Measurements from ENCODE around the gene SNTB2.
"Not testable (repeated sequence)": the region's sequence is repeated elsewhere in the genome, so short reads cannot be mapped to it uniquely, and the experiment has no call there.

SNTB2 gene

DNA sequence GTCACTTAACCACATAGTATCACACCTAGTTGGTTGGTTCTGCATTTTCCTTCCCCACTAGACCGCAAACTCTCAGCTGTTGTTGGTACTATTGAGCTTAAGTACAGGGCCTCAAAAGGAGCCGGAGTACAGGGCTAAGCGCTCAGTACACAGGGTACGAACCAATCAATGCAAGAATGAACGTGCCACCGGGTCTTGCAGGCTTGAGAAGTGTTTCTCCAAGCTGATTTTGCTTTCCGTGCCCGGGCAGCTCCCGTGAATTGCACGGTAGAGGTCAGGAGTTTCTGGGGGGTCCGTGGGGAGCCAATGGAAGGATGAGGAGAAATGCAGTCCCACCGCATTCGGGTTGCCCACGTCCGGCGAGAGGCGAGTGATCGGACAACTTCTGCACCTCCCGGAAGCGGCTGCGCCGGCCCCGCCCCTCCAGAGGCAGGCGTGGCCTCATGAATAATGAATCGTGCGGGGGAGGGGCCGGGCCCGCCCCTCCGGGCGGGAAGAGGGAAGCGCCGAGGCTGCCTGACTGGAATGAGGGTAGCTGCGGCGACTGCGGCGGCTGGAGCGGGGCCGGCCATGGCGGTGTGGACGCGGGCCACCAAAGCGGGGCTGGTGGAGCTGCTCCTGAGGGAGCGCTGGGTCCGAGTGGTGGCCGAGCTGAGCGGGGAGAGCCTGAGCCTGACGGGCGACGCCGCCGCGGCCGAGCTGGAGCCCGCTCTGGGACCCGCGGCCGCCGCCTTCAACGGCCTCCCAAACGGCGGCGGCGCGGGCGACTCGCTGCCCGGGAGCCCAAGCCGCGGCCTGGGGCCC, at the start of gene SNTB2:
SNTB2 (plus strand) TSS at position 523 of the 804 bp plus-strand sequence; CDS start at position 526, 3 bp downstream.
- DNase-seq, result peak; percentile 85

DNA sequence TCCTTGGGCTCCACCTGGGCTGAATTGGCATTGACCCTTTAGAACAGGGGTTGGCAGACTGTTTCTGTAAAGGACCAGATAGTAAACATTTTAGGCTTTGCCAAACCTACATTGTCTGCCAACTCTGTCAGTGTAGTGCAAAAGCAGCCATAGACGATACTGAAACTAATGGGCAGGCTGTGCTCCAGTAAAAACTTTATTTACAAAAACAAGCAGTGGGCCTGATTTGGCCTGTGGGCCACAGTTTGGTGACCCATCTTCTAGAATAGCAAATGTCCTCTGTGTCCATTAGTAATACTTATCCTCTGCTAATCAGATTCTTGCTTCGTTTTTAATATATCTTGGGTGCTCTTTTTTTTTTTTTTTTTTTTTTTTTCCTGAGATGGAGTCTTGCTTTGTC, 48.4 kb upstream of the SNTB2 start:
- no peak for DNase-seq

- not testable (repeated sequence) for DNase-seq
Measured at GRCh38 chr16:69139464-69139863, 47.5 kb upstream of the SNTB2 start.

DNA sequence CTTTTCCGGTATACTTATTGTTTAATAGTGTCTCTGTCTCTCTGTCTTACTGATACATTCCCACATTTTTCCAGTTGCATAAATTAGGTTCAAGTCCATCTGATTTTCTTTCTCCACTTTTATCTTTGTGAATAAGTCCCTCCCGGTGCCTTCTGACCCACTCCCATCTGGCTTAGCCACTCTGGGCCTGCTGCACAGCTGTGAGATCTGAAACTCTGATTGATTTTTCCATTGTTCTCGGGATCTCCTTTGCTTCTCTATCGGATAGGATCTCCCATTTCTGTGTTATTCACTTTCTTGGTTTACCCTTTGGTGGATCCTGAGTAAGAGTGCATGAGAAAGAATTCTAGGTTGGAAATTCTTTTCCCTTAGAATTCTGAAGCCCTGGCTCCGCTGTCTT, 46.0 kb upstream of the SNTB2 start:
- no peak for DNase-seq

- DNase-seq, result no peak
Measured at GRCh38 chr16:69141936-69142335, 45.0 kb upstream of the SNTB2 start.

DNA sequence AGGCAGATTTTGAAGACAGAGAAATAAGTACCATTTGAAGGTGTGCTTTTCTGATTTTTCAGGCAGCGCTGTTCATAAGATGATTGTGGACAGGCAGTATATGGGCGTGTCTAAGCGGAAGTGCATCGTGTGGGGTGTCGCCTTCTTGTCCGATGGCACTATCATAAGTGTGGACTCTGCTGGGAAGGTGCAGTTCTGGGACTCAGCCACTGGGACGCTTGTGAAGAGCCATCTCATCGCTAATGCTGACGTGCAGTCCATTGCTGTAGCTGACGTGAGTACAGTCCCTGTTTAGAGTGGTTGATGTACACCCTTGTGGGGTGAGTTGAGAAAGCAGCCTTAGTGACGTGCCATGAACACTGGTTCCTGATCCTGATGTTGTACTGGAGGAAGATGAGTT, 43.8 kb upstream of the SNTB2 start:
- no peak for DNase-seq

DNA sequence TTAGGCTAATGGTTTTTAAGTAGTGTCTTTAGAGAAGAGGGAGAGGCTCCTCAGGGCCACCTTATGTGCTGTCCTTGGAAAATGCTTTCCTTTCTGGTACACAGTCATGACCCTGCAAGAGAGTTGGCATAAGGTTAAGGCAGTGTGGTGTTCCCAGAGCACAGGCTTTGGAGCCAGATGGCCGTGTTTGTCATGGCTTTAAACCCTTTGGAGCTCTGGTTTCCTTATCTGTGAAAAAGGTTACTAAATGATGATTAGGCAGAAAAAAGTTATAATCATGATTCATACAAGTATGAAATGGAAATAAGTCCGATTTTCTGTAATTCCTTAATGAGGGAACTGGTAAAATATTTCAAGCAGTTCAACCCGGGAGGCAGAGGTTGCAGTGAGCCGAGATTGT, 41.3 kb upstream of the SNTB2 start:
- no peak for DNase-seq

DNA sequence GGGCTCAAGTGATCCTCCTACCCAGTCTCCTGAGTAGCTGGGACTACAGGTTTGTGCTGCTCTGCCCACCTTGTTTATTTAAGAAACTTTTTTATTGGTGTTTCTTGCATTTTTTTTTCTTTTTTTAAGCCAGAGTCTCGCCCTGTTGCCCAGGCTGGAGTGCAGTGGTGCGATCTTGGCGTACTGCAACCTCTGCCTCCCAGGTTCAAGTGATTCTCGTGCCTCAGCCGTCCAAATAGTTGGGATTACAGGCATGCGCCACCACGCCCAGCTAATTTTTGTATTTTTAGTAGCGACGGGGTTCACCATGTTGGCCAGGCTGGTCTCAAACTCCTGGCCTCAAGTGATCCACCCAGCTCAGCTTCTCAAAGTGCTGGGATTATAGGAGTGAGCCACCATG, 37.3 kb upstream of the SNTB2 start:
- not testable (repeated sequence) for DNase-seq

GRCh38 chr16:69150146-69150865, 36.7 kb upstream of the SNTB2 start:
- DNase-seq, result peak; percentile 32

DNA sequence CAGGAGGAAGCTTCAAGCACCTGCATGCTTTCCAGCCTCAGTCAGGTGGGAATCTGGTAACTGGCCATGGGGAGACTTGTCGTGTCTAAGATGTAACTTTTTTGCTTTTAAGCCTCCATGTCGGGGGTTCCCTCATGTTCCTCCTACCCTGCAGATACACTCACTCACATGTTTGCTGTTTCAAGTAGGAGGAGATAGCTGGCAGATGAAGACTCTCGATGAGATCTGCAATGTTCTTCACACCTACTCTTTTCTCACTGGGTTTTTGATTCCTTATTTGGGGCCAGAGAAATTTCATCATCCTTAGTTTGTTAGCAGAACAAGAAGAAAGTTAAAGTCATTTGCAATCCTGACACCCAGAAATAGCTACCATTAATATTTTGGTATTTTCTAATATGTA, 29.8 kb upstream of the SNTB2 start:
- no peak for DNase-seq

DNA sequence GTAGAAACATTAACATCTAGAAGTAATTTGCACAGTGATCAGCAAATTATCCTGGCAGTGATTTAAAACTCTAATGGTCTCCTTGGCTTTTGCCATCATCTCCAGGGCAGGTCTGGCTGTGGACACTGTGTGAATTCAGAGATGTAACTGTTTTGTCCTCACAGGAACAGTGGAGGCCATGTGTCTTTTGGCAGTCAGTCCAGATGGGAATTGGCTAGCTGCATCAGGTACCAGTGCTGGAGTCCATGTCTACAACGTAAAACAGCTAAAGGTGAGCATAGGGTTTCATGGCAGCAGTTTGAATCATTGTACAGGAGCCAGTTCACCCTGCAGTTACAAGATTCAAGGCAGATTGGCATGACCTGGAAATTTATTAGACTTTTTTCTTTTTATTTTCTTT, 26.8 kb upstream of the SNTB2 start:
- DNase-seq, result no peak

DNA sequence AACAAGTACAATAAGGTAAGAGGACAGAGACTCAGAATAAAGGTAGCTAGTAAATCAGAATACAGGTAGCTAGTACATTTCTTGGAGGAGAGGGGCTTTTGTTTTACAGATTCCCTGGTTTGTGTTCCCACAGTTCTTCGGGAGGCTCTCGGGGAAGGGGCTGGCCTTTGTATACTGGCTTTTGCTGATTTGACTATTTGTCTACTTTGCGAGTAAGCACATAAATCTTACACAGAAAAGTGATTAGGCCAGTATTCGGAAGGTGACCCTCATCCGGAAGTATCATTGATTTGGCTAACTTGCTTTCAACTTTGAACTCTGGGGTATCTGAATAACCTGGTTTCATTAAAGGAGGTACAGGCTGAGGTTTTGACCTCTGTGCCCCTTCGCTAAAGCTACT, 21.4 kb upstream of the SNTB2 start:
- no peak for DNase-seq

- DNase-seq, result no peak
Measured at GRCh38 chr16:69166221-69166833, 20.6 kb upstream of the SNTB2 start.

DNA sequence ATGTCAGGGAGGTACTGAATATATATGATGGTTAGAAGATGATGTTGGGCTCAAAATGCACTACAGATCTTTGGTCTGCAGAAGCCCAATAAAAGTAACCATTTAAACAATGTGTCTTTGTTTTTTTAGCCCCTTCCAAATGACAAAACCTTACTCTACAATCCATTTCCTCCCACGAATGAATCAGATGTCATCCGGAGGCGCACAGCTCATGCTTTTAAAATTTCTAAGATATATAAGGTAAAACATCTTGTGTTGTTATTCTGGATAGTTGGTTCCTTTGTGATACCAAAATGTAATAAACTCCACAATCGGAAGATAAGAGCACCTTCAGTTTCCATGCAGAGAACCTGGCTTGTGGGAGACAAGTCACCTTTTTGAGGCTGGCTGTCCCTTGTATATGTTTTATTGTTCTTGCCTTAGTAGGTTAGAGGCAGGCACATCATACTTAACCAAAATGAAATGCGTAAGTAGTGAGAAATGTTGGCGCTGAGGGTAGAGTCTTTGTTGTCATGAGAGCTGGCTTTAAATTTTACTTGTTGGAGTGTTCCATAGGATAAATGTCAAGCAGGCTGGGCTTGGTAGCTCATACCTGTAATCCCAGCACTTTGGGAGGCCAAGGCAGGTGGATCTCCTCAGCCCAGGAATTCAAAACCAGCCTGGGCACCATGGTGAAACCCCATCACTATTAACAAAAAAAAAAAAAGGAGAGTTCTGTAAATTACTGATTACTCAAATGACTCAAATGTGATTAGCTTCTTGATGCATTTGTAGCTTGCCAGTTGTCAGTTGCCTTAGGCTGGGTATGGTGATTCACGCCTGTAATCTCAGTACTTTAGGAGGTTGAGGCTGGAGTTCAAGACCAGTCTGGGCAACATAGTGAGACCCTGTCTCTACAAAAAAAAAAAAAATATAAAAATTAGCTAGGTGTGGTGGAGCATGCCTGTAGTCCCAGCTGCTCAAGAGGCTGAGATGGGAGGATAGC, 19.7 kb upstream of the SNTB2 start:
- no peak for DNase-seq

GRCh38 chr16:69169051-69169450, 17.9 kb upstream of the SNTB2 start:
- no peak for DNase-seq

DNA sequence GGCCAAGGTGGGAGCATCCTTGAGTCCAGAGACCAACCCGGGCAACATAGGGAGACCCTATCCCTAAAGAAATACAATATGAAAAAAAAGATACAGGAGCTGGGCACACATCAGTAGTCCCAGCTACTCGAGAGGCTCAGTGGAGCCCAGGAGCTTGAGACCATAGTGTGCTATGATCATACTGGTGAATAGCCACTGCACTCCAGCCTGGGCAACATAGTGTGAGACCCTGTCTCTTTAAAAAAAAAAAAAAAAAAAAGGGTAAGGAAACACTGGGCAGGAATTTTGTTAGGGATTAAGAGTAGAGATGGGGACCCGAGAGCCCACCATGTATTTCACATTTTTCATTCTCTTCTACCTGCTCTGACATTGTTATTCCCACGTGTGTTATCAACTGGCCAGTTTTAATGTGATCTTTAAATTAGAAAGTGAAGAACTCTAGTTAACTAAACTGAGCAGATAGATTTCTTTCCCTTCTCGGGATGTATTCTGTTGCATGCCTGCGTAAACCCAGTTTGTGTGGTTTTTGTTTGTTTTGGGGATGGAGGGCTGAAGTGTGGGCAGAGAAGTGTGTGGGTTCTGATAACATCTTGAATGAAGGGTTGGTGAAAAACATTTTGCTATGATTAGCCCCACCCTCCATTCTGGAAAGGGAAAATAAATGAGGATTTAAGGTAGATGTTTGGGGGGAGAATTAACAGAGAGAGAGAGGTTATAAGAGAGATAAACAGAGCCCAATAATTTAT, 17.2 kb upstream of the SNTB2 start:
- DNase-seq, result no peak

DNA sequence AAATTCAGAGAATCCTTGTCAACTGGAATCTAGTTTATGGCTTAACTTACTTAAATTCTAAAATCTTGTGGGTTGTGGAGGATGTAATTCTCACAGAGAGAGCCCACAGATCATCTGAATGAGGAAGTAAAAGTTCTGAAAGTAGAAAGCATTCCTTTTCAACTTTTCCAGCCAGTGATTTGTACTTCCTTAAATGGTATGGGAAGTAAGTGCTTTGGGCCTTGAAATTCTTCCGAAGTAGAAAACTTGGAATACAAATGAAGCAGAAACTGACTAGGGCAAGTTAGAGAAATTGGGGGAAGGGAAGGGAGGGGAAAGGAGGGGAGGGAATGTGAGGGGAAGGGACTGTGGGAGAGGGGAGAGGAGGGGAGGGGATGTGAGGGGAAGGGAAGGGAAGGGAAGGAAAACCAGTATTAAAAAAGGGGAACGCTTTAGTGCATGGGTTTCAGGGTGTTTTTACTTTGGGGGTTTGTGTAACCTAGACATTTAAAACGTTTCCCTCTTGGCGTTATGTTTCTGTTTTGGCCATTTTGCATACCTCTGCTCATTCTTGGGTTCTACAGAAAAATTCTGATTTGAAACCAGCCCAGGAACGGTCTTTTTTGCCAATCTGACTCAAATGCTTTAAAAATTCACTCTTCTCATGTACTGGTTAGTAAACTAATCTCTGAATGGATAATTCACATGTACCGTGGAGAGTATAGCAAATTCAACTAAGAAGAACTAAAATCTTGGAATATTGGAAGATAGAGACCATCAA, 15.5 kb upstream of the SNTB2 start:
- DNase-seq, result peak; percentile 32

- DNase-seq, result no peak
Measured at GRCh38 chr16:69176033-69176800, 10.7 kb upstream of the SNTB2 start.

DNA sequence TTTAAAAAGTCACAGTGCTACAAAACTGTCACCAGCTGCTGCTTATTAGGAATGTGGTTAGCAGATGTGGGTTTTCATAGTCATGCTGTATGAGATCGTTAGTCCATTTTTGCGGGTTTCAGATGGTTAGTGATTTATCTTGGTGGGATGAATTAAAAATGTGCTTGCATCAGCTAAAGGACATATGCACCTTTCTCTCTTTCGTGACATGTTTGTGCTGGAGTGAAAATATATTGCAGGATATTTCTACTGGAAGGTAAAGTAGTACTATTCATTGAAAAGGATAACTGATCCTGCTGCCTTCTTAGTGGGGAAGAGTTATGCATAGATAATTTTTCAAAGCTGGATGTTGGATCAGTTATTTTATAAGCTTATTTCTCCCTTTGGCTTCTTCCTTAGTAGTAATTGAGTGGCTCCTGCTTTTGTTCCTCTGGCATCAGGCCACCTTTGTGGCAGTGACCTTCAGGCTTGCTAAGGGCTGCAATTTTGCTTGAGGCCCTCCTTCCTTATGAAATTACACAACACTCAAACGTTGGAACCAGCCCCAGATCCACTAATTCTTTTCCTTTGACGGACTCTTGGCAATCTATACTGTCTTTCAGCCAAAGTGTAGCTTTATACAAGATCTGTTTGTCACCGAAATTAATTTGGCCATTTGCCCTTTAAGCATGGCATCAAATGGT, 7.5 kb upstream of the SNTB2 start:
- DNase-seq, result peak; percentile 44

DNA sequence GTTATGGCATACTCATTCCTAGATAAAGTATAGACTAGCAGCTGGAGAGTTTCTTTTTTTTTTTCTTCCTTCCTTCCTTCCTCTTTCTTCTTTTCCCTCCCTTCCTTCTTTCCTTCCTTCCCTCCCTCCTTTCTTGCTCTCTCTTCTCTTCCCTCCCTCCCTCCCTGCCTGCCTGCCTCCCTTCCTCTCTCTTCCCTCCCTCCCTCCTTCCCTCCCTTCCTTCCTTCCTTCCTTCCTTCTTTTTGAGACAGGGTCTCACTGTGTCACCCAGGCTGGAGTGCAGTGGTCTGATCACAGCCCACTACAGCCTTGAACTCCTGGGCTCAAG, 7.0 kb upstream of the SNTB2 start:
- no peak for DNase-seq
